IMR-90 (cell line): ENCODE measurements around the gene PPP1R14C. TPM values are rescaled to one million over a fixed set of nuclear protein-coding genes. Genes with fewer than 3 reads are reported as not detected.
"Not testable (repeated sequence)": the region's sequence is repeated elsewhere in the genome, so short reads cannot be mapped to it uniquely, and the experiment has no call there.

Source experiments
- ATAC-seq: fragments of 200-7000 bp; cut with Tn5 transposase; 2 replicates; pipeline ENCODE4 v1.9.1; 2020; ENCODE audit warnings: low read depth, mild to moderate bottlenecking, moderate library complexity
- BruUV-seq: library from RNA; stranded (reverse); fragments of 400-500 nt; replicated peaks from 2 replicates; lab custom pipeline; 2021; lab: Mats Ljungman, UMichigan
- CTCF ChIA-PET: fragments of 300-600 bp; formaldehyde crosslinking; extraction: SDS; loops from one replicate; lab custom pipeline; 2021; ENCODE audit warnings: antibody characterized with exemption; lab: Yijun Ruan, JAX
- POLR2A ChIA-PET: fragments of 300-600 bp; sonication (Branson Sonifier 250); formaldehyde crosslinking; loops from one replicate; lab custom pipeline; 2022; ENCODE audit warnings: antibody characterized with exemption; ENCODE audit not compliant: unreplicated experiment; lab: Charles Lee
- DNase-seq: peaks from one replicate; pipeline ENCODE4 v3.0.0; 2013
- H2AFZ ChIP-seq: replicated peaks from 2 replicates; pipeline ENCODE3; 2013; ENCODE audit warnings: low read length, mild to moderate bottlenecking; ENCODE audit not compliant: poor library complexity
- H2AK5ac ChIP-seq: 2 replicates; pipeline ENCODE4 v1.6.1; 2013; ENCODE audit warnings: low read depth, low read length, inconsistent platforms
- H2AK9ac ChIP-seq: replicated peaks from 2 replicates; pipeline ENCODE3; 2013; ENCODE audit warnings: mild to moderate bottlenecking, low read depth, low read length, moderate library complexity; ENCODE audit not compliant: poor library complexity
- H2BK120ac ChIP-seq: 2 replicates; pipeline ENCODE4 v1.6.1; 2013; ENCODE audit warnings: low read depth, low read length, inconsistent platforms
- H2BK15ac ChIP-seq: 3 replicates; pipeline ENCODE4 v1.6.1; 2013; ENCODE audit warnings: low read depth, low read length, inconsistent platforms
- H2BK20ac ChIP-seq: 2 replicates; pipeline ENCODE4 v1.6.1; 2013; ENCODE audit warnings: low read depth, mild to moderate bottlenecking, inconsistent platforms, low read length, moderate library complexity
- H2BK5ac ChIP-seq: 2 replicates; pipeline ENCODE4 v1.6.1; 2013; ENCODE audit warnings: mild to moderate bottlenecking, low read depth, low read length, inconsistent platforms; ENCODE audit not compliant: poor library complexity, severe bottlenecking
- H3K14ac ChIP-seq: replicated peaks from 2 replicates; pipeline ENCODE4 v1.6.1; 2013; ENCODE audit warnings: low read depth, low read length, inconsistent platforms
- H3K18ac ChIP-seq: 2 replicates; pipeline ENCODE4 v1.6.1; 2013; ENCODE audit warnings: low read depth, low read length, control low read depth
- H3K23ac ChIP-seq: 2 replicates; pipeline ENCODE4 v1.6.1; 2013; ENCODE audit warnings: low read depth, low read length, inconsistent platforms
- H3K27ac ChIP-seq: 2 replicates; pipeline ENCODE4 v1.5.1; 2013; ENCODE audit warnings: mild to moderate bottlenecking, control low read depth, low read length; ENCODE audit not compliant: insufficient read depth
- H3K27me3 ChIP-seq: 2 replicates; pipeline ENCODE4 v1.6.1; 2013; ENCODE audit warnings: low read length; ENCODE audit not compliant: control insufficient read depth, insufficient read depth
- H3K36me3 ChIP-seq: 2 replicates; pipeline ENCODE4 v1.6.1; 2013; ENCODE audit warnings: low read length, mixed read lengths; ENCODE audit not compliant: control insufficient read depth, insufficient read depth
- H3K4ac ChIP-seq: 2 replicates; pipeline ENCODE4 v1.6.1; 2013; ENCODE audit warnings: low read depth, low read length, inconsistent platforms
- H3K4me1 ChIP-seq: 2 replicates; pipeline ENCODE4 v1.6.1; 2013; ENCODE audit warnings: low read length, mixed read lengths; ENCODE audit not compliant: control insufficient read depth, insufficient read depth
- H3K4me2 ChIP-seq: 2 replicates; pipeline ENCODE4 v1.6.1; 2013; ENCODE audit warnings: low read depth, mild to moderate bottlenecking, control low read depth, low read length, moderate library complexity
- H3K4me3 ChIP-seq: 2 replicates; pipeline ENCODE4 v1.5.1; 2013; ENCODE audit warnings: low read depth, mild to moderate bottlenecking, control low read depth, low read length, moderate library complexity; ENCODE audit not compliant: insufficient read depth
- H3K56ac ChIP-seq: 2 replicates; pipeline ENCODE4 v1.6.1; 2013; ENCODE audit warnings: low read length, inconsistent platforms; ENCODE audit not compliant: insufficient read depth; ENCODE audit errors: extremely low read depth
- H3K79me1 ChIP-seq, 2 experiments: 2 replicates each; pipeline ENCODE4 v1.6.1; 2013; ENCODE audit warnings: low read length in 2 of 2, inconsistent platforms in 1 of 2, low read depth in 1 of 2
- H3K9ac ChIP-seq: 2 replicates; pipeline ENCODE4 v1.6.1; 2013; ENCODE audit warnings: low read depth, low read length, control low read depth
- H3K9me1 ChIP-seq: 2 replicates; pipeline ENCODE4 v1.6.1; 2013; ENCODE audit warnings: low read length, inconsistent platforms; ENCODE audit not compliant: insufficient read depth
- H3K9me3 ChIP-seq: 2 replicates; pipeline ENCODE4 v1.6.1; 2013; ENCODE audit warnings: low read length; ENCODE audit not compliant: control insufficient read depth, insufficient read depth
- H4K20me1 ChIP-seq: 2 replicates; pipeline ENCODE4 v1.6.1; 2013; ENCODE audit warnings: low read length, inconsistent platforms; ENCODE audit not compliant: insufficient read depth
- H4K5ac ChIP-seq: 2 replicates; pipeline ENCODE4 v1.6.1; 2013; ENCODE audit warnings: mild to moderate bottlenecking, low read depth, low read length, control low read depth
- H4K8ac ChIP-seq, 2 experiments: 2 replicates each; pipeline ENCODE4 v1.6.1; 2013; ENCODE audit warnings: low read depth in 2 of 2, low read length in 2 of 2, control low read depth in 1 of 2, inconsistent platforms in 1 of 2
- H4K91ac ChIP-seq: 2 replicates; pipeline ENCODE4 v1.6.1; 2013; ENCODE audit warnings: low read depth, low read length, inconsistent platforms; ENCODE audit not compliant: insufficient read depth
- WGBS, 2 experiments: methylation state at CpG; one replicate each; pipeline versions ENCODE4 v1.1.5 to v1.1.7; 2013; ENCODE audit warnings: missing lambda C conversion rate in 2 of 2; ENCODE audit not compliant: insufficient read length in 1 of 2; ENCODE audit errors: extremely low coverage in 2 of 2; 5-methylcytosine and 5-hydroxymethylcytosine counted together
- dilution Hi-C: fragments of 300-500 bp; cut with HindIII; formaldehyde crosslinking; loops from one replicate; pipeline ENCODE4 v1.14.3; 2018; ENCODE audit warnings: low sequenced_read_pairs; ENCODE audit not compliant: unreplicated experiment
- in situ Hi-C: fragments of 300-500 bp; cut with MboI; formaldehyde crosslinking; loops from 3 replicates; pipeline ENCODE4 v1.14.3; 2019; ENCODE audit warnings: low sequenced_read_pairs, inconsistent platforms, mixed read lengths
- intact Hi-C: fragments of 100-400 bp; cut with micrococcal nuclease; formaldehyde crosslinking; loops from 2 replicates; pipeline ENCODE4 v1.10.0; 2022
- polyA plus RNA-seq, 3 experiments: library from polyadenylated mRNA; depleted of rRNA; stranded (reverse); fragments of >200 nt; gene quantifications; 2 replicates each; pipeline ENCODE4 v1.2.3, GENCODE V29; 2012; ENCODE audit warnings: low replicate concordance in 1 of 3
- total RNA-seq: library from RNA; depleted of rRNA; stranded (reverse); fragments of >200 nt; gene quantifications from 2 replicates; pipeline ENCODE4 v1.2.3, GENCODE V29; 2012

Gene PPP1R14C
- total and polyA plus RNA-seq, 2 of the 4 experiments (the other 2 are of a cell fraction) = not detected

DNA sequence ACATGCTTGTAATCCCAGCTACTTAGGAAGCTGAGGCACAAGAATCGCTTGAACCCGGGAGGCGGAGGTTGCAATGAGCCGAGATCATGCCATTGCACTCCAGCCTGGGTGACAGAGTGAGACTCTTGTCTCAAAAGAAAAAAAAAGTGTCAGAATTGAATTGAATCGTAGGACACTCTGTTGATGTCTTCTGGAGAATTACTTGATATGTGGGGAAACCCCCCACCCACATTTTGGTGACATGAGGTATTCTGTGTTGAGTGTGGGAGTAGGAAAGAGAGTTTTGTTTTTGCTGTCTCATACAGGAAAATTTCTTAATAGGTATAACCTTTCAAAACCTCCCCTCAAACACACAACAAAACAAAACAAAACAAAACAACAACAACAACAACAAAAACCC, 98.9 kb downstream of the PPP1R14C start:
- H3K4me1 ChIP-seq, H3K4me2 ChIP-seq, H4K20me1 ChIP-seq, CTCF ChIA-PET, H3K36me3 ChIP-seq, H4K8ac ChIP-seq, POLR2A ChIA-PET, H2AFZ ChIP-seq, H3K18ac ChIP-seq, H3K9me3 ChIP-seq, H3K23ac ChIP-seq, H3K4ac ChIP-seq, dilution Hi-C loops, H3K9me1 ChIP-seq, H2BK120ac ChIP-seq, H4K91ac ChIP-seq, H2AK5ac ChIP-seq, H3K56ac ChIP-seq, H3K27ac ChIP-seq, H3K4me3 ChIP-seq, H3K14ac ChIP-seq, H2AK9ac ChIP-seq, H2BK5ac ChIP-seq, in situ Hi-C loops, ATAC-seq, DNase-seq, H2BK20ac ChIP-seq, H4K5ac ChIP-seq, intact Hi-C loops, H3K9ac ChIP-seq, BruUV-seq, H3K79me1 ChIP-seq, H3K27me3 ChIP-seq, H2BK15ac ChIP-seq: not testable (repeated sequence)
- 100% methylated on average over 4 of the region's 5 CpGs; no CpG with 5 or more reads in 1 of the 2 experiments for whole genome bisulfite sequencing, 2 experiments
